GM19043 (cell line): ENCODE measurements around the gene SLC22A16.

Experiments
- ATAC-seq: cut with Tn5 transposase; IDR thresholded peaks from one replicate; pipeline ENCODE4 v1.9.1; 2021; ENCODE audit warnings: low read depth; ENCODE audit not compliant: unreplicated experiment

SLC22A16 gene

GRCh38 chr6:110412360-110412759 lies 64.1 kb downstream of the SLC22A16 start:
- ATAC-seq = no peak

- ATAC-seq = no peak
These were observed 65.9 kb downstream of the SLC22A16 start for GRCh38 chr6:110410511-110410910.

GRCh38 chr6:110409794-110410193 lies 66.6 kb downstream of the SLC22A16 start:
- ATAC-seq = no peak

- ATAC-seq = no peak
These were observed 67.5 kb downstream of the SLC22A16 start for GRCh38 chr6:110408901-110409300.

- ATAC-seq = no peak
These were observed 71.8 kb downstream of the SLC22A16 start for GRCh38 chr6:110404607-110405006.

- no peak for ATAC-seq
These were observed 74.7 kb downstream of the SLC22A16 start for GRCh38 chr6:110401585-110402176.

- ATAC-seq = no peak
These were observed 76.2 kb downstream of the SLC22A16 start for GRCh38 chr6:110400208-110400607.

- no peak for ATAC-seq
These were observed 77.0 kb downstream of the SLC22A16 start for GRCh38 chr6:110399219-110400071.

- no peak for ATAC-seq
These were observed 77.6 kb downstream of the SLC22A16 start for GRCh38 chr6:110398778-110399177.

GRCh38 chr6:110395221-110395620 lies 81.2 kb downstream of the SLC22A16 start:
- no peak for ATAC-seq

- ATAC-seq = no peak
These were observed 82.0 kb downstream of the SLC22A16 start for GRCh38 chr6:110394409-110394808.

- no peak for ATAC-seq
These were observed 83.7 kb downstream of the SLC22A16 start for GRCh38 chr6:110392727-110393126.

- ATAC-seq = no peak
These were observed 86.0 kb downstream of the SLC22A16 start for GRCh38 chr6:110390404-110390803.

- ATAC-seq = no peak
These were observed 86.6 kb downstream of the SLC22A16 start for GRCh38 chr6:110389689-110390382.

GRCh38 chr6:110387986-110388385 lies 88.4 kb downstream of the SLC22A16 start:
- ATAC-seq = no peak

GRCh38 chr6:110385458-110385863 lies 91.0 kb downstream of the SLC22A16 start:
- ATAC-seq = no peak

- no peak for ATAC-seq
These were observed 97.9 kb downstream of the SLC22A16 start for GRCh38 chr6:110378552-110378951.
